H54 (cell line): ENCODE measurements around the gene SERTAD4.
A peak's percentile ranks its signal among the peaks of the same experiment; 100 is the strongest.
"Not testable (repeated sequence)": the region's sequence is repeated elsewhere in the genome, so short reads cannot be mapped to it uniquely, and the experiment has no call there.

Experiments used
- DNase-seq: peaks from one replicate; pipeline ENCODE4 v3.0.0; 2011; ENCODE audit warnings: low spot score, mixed read lengths; ENCODE audit not compliant: insufficient read length
- FAIRE-seq: peaks from 3 replicates; lab custom pipeline; 2011; peaks lifted over from hg19 to GRCh38; lab: Jason Lieb, UNC
- POLR2A ChIP-seq: IDR thresholded peaks from 2 replicates; pipeline ENCODE4 v1.6.1; 2011; ENCODE audit warnings: low read depth, mild to moderate bottlenecking, low read length

The SERTAD4 gene

GRCh38 chr1:210232511-210233215, at the start of gene SERTAD4:
Gene SERTAD4, plus strand, starts transcription at chr1:210232796. Its CDS starts 5,165 bp downstream, at chr1:210237961.
- FAIRE-seq = no peak
- TF ChIP-seq POLR2A = no peak
- peak; percentile 46 for DNase-seq

GRCh38 chr1:210185063-210185462, 47.5 kb upstream of the SERTAD4 start:
- FAIRE-seq (no peak), DNase-seq (no peak)
- TF ChIP-seq POLR2A = no peak

DNA sequence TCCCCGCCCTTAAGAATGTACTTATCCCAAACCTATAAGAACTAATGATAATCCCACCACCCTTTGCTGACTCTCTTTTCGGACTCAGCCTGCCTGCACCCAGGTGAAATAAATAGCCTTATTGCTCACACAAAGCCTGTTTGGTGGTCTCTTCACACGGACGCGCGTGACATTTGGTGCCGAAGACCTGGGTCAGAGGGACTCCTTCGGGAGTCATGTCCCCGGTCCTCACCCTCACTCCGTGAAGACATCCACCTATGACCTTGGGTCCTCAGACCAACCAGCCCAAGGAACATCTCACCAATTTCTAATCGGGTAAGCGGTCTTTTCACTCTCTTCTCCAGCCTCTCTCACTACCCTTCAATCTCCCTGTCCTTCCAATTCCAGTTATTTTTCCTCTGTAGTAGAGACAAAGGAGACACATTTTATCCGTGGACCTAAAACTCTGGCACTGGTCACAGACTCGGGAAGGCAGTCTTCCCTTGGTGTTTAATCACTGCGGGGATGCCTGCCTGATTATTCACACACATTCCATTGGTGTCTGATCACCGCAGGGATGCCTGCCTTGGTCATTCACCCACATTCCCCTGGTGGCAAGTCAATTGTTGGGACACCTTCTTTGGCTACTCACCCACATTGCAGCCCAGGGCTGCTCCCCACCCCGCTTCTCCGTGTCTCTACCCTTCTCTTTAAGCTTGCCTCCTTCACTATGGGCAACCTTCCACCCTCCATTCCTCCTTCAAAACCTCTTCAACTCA, 44.6 kb upstream of the SERTAD4 start:
- DNase-seq = not testable (repeated sequence)
- FAIRE-seq = peak; percentile 85

DNA sequence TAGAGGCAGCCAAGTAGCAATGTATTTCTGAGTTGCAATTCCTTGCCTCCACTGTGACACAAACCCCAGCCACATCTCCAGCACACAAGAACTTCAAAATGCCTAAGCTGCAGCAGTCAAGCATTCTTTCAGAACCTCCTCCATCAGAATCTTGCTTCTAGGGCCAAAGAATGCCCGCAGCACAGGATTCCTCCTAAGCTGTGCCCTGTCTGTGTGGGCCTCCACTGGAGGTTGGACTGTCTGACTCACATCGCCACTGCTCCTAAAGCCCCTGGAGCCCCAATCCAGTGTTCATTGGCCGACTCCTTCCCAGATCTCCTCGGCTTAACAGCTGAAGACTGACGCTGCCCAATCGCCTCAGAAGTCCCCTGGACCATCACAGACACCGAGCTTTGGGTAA, 43.2 kb upstream of the SERTAD4 start:
- no peak for DNase-seq
- no peak for FAIRE-seq
- no peak for TF ChIP-seq POLR2A

GRCh38 chr1:210195635-210196160, 36.9 kb upstream of the SERTAD4 start:
- TF ChIP-seq POLR2A = no peak
- FAIRE-seq = no peak
- DNase-seq = no peak

GRCh38 chr1:210196266-210196665, 36.3 kb upstream of the SERTAD4 start:
- DNase-seq, FAIRE-seq: not testable (repeated sequence)

GRCh38 chr1:210198840-210199239, 33.8 kb upstream of the SERTAD4 start:
- FAIRE-seq = no peak
- no peak for DNase-seq
- no peak for TF ChIP-seq POLR2A

GRCh38 chr1:210200124-210200736, 32.4 kb upstream of the SERTAD4 start:
- no peak for FAIRE-seq
- DNase-seq = no peak
- TF ChIP-seq POLR2A = no peak

- DNase-seq = no peak
- TF ChIP-seq POLR2A = no peak
- FAIRE-seq = no peak
These were observed 30.9 kb upstream of the SERTAD4 start for GRCh38 chr1:210201681-210202080.

- TF ChIP-seq POLR2A = no peak
- DNase-seq = no peak
- no peak for FAIRE-seq
These were observed 24.8 kb upstream of the SERTAD4 start for GRCh38 chr1:210207597-210208450.

- FAIRE-seq = no peak
- TF ChIP-seq POLR2A = no peak
- no peak for DNase-seq
These were observed 19.3 kb upstream of the SERTAD4 start for GRCh38 chr1:210213335-210213734.

DNA sequence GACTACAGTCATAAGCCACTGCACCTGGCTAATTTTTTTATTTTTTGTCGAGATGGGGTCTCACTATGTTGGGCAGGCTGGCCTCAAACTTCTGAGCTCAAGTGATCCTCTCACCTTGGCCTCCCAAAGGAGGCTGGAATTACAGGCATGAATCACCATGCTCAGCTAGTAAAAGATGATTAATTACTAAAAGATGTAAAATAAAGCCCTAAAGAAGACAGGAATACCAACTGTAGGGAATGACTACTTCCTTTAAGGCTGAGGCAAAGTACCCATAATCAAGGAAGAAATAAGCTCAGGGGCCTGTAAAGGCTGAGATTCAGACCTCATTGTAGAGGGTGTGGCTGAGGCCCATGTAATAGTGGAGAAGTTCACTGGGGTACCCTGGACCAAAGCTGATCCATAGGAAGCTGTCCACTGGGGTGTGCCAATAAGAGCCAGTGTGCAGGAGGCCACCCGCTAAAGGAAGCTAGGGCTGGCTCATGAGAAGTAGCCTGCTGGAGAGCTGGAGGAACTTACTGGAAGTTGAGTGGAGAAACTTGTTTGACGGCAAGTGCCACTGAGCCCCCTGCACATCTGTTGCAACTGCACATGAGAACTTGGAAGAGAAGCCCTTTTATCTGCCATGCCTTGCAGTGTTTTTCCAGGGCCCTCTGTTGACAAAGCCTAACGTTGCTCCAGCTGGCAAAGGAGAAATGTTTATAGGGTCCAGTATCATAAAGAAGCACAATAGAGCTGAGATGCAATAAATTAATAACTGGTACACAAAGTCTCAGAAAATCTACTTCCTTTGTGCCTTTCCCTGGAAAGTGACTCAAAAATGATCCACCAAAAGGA, 17.8 kb upstream of the SERTAD4 start:
- no peak for FAIRE-seq
- no peak for DNase-seq
- no peak for TF ChIP-seq POLR2A
